ENCODE measurements around the gene KRTAP10-7.
"Not testable (repeated sequence)": the region's sequence is repeated elsewhere in the genome, so short reads cannot be mapped to it uniquely, and the experiment has no call there.

KRTAP10-7 gene

GRCh38 chr21:44632067-44632466, 31.7 kb downstream of the KRTAP10-7 start:
- no peak for DNase-seq (ENCODE audit: low read depth in 2 of 2)

- DNase-seq (ENCODE audit: low read depth in 2 of 2), result no peak
These were observed 36.0 kb downstream of the KRTAP10-7 start for GRCh38 chr21:44636209-44637017.

GRCh38 chr21:44637018-44637850, 36.8 kb downstream of the KRTAP10-7 start, which contains the start of gene KRTAP10-10:
Gene KRTAP10-10, plus strand, starts transcription at chr21:44637356. Its CDS starts 62 bp downstream, at chr21:44637418.
- DNase-seq (ENCODE audit: low read depth in 2 of 2), result no peak

- DNase-seq (ENCODE audit: low read depth in 2 of 2), result not testable (repeated sequence)
These were observed 37.5 kb downstream of the KRTAP10-7 start for GRCh38 chr21:44637851-44638348.

GRCh38 chr21:44638506-44639330, 38.3 kb downstream of the KRTAP10-7 start:
- DNase-seq (ENCODE audit: low read depth in 2 of 2), result not testable (repeated sequence)

- no peak for DNase-seq (ENCODE audit: low read depth in 2 of 2)
These were observed 38.9 kb downstream of the KRTAP10-7 start for GRCh38 chr21:44639331-44639655.

GRCh38 chr21:44640761-44641160, 40.4 kb downstream of the KRTAP10-7 start:
- DNase-seq (ENCODE audit: low read depth in 2 of 2), result no peak

- DNase-seq (ENCODE audit: low read depth in 2 of 2), result no peak
These were observed 43.4 kb downstream of the KRTAP10-7 start for GRCh38 chr21:44643741-44644310.

GRCh38 chr21:44644878-44645277, 44.5 kb downstream of the KRTAP10-7 start:
- no peak for DNase-seq (ENCODE audit: low read depth in 2 of 2)

- DNase-seq (ENCODE audit: low read depth in 2 of 2), result not testable (repeated sequence)
These were observed 46.2 kb downstream of the KRTAP10-7 start, which contains the start of gene KRTAP10-11 for GRCh38 chr21:44646366-44647221. Gene KRTAP10-11, plus strand, starts transcription at chr21:44646414. Its CDS starts 45 bp downstream, at chr21:44646459.

- no peak for DNase-seq (ENCODE audit: low read depth in 2 of 2)
These were observed 46.8 kb downstream of the KRTAP10-7 start for GRCh38 chr21:44647222-44647552.

GRCh38 chr21:44648557-44649311, 48.3 kb downstream of the KRTAP10-7 start:
- DNase-seq (ENCODE audit: low read depth in 2 of 2), result no peak

GRCh38 chr21:44649521-44650100, 49.2 kb downstream of the KRTAP10-7 start:
- no peak for DNase-seq (ENCODE audit: low read depth in 2 of 2)

- no peak for DNase-seq (ENCODE audit: low read depth in 2 of 2)
These were observed 50.0 kb downstream of the KRTAP10-7 start for GRCh38 chr21:44650265-44650972.

GRCh38 chr21:44650973-44651675, 50.7 kb downstream of the KRTAP10-7 start:
- no peak for DNase-seq (ENCODE audit: low read depth in 2 of 2)
